ENCODE results near the gene FBXW10B.
"Not testable (repeated sequence)": the region's sequence is repeated elsewhere in the genome, so short reads cannot be mapped to it uniquely, and the experiment has no call there.

The FBXW10B gene, protein sequence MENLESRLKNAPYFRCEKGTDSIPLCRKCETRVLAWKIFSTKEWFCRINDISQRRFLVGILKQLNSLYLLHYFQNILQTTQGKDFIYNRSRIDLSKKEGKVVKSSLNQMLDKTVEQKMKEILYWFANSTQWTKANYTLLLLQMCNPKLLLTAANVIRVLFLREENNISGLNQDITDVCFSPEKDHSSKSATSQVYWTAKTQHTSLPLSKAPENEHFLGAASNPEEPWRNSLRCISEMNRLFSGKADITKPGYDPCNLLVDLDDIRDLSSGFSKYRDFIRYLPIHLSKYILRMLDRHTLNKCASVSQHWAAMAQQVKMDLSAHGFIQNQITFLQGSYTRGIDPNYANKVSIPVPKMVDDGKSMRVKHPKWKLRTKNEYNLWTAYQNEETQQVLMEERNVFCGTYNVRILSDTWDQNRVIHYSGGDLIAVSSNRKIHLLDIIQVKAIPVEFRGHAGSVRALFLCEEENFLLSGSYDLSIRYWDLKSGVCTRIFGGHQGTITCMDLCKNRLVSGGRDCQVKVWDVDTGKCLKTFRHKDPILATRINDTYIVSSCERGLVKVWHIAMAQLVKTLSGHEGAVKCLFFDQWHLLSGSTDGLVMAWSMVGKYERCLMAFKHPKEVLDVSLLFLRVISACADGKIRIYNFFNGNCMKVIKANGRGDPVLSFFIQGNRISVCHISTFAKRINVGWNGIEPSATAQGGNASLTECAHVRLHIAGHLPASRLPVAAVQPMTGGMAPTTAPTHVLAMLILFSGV

GRCh38 chr17:15619331-15620058, at the start of gene FBXW10B:
Gene FBXW10B (minus strand): TSS chr17:15619704. CDS start chr17:15619512, 192 bp downstream.
- DNase-seq, result not testable (repeated sequence)

DNA sequence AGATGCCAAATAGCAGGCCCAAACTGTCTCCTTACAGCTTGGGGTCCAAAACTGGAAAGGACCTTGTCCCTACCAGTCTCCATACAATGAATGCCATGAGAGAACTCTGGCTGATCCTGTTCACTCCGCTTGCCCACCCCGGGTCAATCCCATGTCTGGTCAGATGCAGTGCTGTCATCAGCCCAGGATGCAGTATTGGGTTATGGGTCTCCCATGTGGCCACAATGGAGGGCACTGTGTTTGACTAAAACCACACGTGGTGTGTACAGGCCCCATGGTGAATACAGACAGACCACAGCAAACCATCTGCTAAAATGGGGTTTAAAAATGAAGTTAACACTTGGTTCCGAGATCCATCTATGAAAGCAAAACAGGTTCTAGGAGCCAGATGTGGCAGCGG, 44.2 kb upstream of the FBXW10B start:
- DNase-seq, result no peak

GRCh38 chr17:15663176-15663575, 43.7 kb upstream of the FBXW10B start:
- no peak for DNase-seq

DNA sequence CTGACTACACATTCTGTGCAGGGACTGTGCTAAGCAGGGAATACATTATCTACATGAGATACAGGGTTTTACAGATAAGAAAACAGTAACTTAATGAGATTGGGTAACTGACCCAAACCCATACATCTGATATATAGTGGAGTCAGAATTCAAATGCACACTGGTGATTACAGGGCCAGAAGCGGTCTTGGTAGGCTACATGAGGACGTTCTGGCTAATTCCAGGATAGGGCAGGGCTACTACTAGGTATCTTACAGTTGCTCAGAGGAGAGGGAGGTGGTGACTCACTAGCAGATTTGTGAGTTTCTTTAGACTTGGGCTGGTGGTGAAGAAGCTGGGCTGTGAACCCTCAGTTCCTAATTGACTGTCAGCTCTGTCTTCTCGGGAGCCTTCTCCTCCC, 43.2 kb upstream of the FBXW10B start:
- no peak for DNase-seq

DNA sequence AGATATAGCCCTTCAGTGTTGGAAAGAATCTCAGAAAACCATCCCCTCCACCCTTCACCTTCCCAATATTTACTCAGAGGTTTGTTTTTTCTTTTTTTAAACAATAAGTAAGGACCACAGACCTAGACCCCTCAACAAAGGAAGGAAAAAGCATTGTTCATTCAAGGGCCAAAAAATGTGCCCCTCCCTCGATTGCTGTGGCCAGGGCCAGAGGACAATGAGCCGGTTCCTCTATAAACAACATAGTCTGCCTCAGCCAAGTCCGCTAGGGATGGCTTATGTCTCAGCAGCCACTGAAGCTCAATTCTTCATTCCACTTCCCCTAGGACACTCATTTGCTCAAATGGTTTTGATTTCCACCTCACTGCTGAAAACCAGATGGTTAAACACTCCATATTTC, 40.6 kb upstream of the FBXW10B start:
- no peak for DNase-seq

DNA sequence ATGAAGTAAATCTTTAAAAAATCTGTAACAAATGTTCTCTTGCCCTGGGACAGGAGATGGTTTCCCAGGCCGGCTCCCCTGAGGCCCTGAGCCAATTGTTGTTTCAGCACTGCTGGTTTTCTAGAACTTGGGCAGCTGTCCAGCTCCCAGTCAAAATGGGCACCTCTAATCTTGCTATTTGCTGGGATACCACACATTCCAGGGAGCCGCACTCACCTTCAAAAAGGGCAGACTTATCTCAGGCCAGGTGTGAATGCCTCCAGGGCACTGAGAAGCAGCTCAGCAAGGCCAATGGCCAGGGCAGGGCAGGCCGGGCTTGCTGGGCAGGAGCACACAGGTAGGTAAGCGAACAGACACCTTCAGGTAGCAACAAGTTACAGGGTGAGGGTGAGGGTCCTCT, 40.2 kb upstream of the FBXW10B start:
- no peak for DNase-seq

- DNase-seq, result no peak
These were observed 39.7 kb upstream of the FBXW10B start for GRCh38 chr17:15659236-15659635.

DNA sequence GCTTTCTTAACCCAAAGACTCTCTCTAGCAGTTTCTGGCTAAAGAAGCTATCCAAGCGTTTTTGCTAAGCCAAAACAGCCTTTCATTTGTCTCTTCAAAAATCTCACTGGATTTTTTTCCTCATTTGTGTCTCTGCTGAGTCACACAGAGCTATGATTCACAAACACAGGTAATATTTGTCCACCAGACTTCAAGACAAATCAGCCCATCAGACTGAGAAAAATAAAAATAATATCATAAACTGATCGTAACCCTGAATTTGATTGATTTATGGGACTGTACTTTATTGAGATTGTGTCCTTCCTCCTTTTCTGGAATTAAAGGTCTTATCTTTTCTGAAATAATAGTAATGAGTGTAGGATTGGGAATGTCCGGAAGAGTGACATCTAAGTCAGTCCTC, 38.8 kb upstream of the FBXW10B start:
- no peak for DNase-seq

DNA sequence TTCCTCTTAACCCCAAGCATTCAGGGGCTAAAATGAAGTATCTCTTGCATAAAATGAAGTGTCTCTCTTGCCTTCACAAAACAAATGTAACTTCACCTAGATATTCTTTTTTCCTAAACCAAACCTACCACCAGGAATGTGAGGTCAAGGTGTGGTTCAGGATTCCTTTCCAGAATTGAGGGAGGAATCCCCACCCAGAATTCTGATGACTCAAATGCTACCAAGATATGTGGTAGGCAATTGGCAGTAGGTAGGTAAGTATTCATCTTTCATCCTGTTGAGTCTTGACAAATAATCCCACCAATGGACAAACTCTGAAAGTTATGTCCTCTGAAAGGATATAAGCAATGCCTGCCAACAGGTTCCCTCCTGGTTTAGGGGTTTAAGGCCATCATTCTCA, 38.4 kb upstream of the FBXW10B start:
- no peak for DNase-seq

DNA sequence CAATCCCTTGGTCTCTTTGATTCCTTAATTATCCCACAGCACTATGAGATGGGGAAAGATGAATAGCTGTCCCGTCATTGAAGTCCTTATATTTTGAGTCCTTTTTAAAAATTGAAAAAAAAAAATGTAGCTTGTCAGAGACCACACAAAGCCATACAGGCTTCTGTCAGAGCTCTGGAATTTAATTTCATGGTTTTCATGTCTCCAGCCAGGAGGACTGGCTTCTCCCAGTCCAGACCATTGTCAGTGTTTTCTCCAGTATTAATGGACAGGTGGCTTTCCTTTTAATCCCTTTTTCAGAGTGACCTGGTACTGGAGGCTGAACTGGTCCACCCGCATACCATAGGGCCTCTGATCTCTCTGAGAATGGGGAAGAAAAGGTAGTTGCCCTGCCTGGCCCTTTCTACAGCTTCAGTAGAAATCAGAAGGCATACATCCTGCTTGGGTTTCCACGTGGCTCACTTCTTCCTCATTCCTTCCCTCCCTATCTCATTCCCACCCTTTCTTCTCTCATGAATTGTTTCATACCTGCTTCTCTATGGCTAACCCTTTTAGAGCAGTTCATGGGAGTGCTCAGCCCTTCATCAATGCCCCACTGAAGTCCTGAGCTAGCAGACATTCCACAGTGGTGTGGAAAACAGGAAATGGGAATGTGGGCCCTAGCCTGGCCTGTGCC, 35.5 kb upstream of the FBXW10B start:
- no peak for DNase-seq

- not testable (repeated sequence) for DNase-seq
These were observed 34.9 kb upstream of the FBXW10B start for GRCh38 chr17:15654401-15654800.

DNA sequence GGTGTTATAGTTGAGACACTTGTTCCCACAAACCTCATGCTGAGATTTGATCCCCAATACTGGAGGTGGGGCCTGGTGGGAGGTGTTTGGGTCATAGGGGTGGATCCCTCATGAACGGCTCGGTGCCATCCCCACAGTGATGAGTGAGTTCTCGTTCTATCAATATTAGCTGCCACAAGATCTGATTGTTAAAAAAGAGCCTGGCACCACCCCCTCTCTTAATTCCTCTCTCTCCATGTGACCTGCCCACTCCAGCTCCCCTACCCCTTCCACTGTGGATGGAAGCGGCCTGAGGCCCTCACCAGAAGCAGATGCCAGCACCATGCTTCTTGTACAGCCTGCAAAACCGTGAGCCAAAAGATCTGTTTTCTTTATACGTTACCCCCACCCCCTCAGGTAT, 33.5 kb upstream of the FBXW10B start:
- no peak for DNase-seq

DNA sequence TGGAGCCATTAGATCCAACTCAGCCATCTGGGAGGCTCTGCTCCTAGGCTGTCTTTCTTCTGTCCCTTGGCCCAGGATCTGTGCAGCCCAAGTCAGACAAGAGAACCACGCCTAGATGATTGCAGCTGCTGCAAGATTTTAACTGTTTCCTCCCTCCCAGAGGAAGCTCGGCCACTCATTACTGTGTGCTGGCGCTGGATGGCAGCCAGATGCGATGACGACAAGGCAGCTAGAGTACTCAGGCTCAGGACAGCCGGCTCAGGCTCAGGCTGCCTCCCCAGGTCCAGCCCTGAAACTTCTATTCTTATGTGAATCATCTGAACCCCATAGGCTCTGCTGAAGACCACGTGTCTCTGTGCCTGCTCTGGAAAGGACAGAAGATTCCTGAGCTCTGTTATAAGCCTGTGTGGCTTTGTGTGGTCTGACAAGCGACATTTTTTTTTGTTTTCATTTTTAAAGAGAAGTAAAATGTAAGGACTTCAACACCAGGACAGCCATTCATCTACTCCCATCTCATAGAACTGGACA, 32.1 kb upstream of the FBXW10B start:
- DNase-seq, result peak; percentile 21

- DNase-seq, result no peak
These were observed 31.5 kb upstream of the FBXW10B start for GRCh38 chr17:15650741-15651582.

- DNase-seq, result no peak
These were observed 30.4 kb upstream of the FBXW10B start for GRCh38 chr17:15649861-15650421.

DNA sequence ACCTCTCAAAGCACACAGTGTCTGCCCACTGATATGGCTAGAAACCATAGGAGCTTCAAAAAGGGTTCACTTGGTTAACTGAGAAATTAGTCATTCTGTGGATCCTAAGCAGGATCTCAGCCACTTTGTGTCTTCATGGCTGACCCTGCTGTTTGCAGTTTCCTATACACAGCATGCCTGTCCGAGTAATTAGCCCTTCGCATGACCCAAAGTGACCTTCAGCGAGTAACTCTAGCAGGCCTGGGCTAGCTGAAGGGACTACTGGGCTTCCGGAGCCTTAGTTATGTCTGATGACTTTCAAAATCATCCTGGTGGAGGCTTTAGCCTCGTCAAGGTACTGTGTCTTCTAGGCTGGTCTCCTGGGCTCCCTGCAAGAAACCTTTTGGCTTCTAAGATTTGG, 28.9 kb upstream of the FBXW10B start:
- no peak for DNase-seq

GRCh38 chr17:15645942-15646312, 26.4 kb upstream of the FBXW10B start:
- not testable (repeated sequence) for DNase-seq

- DNase-seq, result not testable (repeated sequence)
These were observed 25.8 kb upstream of the FBXW10B start for GRCh38 chr17:15645099-15645941.

DNA sequence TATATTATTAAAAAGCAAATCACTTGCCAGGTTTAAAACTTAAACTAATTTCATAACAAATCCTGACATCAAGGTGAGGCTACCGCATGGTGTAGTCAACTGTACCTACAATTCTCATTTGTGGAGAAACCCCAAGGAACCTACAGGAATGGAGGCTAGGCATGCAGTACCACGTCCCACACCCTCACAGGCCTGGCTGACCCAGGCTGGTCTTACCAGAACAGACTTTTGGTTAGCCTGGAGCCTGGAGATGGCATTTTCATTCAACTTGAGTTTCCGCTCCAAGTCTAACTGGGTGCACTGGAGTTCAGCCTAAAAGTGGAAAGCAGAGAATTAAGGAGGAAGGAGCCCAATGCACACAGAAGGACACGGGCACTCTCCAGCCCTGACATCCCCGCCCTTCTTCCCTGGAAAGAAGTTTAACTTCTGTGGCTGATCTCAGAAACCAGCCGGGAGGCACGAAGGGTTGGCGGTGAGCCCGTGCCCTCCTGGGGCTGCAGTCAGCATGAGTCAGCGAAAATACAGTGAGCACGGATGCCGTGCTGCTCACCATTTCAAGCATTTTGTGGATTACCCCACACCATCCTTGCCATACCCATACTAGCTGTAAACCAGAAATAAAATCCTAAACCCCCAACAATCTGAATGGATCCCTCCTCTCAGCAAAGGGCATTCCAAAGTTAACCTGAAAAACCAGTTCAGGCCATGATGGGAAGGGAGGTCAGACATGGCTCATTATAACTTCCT, 23.2 kb upstream of the FBXW10B start:
- not testable (repeated sequence) for DNase-seq

DNA sequence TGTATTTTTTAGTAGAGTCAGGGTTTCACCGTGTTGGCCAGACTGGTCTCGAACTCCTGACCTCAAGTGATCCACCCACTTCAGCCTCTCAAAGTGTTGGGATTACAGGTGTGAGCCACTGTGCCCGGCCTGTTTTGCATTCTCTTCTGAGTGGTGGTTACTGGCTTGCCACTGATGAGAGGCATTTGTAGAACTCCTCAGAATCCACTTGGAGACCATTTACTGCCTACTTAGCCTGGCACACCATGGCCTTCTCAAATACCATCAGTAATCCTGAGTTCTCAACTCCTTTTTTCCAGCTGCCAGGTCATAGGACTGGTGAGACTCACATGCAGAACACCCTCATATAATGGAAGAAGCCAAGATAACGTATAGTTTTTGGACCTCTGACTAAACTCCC, 22.5 kb upstream of the FBXW10B start:
- DNase-seq, result not testable (repeated sequence)

Data from CD4-positive, alpha-beta T cell treated with Interleukin-10 for 1 hour (primary cell).